HG03571 (cell line): ENCODE results near the gene LSR.

Experiments
- ATAC-seq: cut with Tn5 transposase; IDR thresholded peaks from one replicate; pipeline ENCODE4 v1.9.1; 2021; ENCODE audit not compliant: unreplicated experiment

LSR gene

DNA sequence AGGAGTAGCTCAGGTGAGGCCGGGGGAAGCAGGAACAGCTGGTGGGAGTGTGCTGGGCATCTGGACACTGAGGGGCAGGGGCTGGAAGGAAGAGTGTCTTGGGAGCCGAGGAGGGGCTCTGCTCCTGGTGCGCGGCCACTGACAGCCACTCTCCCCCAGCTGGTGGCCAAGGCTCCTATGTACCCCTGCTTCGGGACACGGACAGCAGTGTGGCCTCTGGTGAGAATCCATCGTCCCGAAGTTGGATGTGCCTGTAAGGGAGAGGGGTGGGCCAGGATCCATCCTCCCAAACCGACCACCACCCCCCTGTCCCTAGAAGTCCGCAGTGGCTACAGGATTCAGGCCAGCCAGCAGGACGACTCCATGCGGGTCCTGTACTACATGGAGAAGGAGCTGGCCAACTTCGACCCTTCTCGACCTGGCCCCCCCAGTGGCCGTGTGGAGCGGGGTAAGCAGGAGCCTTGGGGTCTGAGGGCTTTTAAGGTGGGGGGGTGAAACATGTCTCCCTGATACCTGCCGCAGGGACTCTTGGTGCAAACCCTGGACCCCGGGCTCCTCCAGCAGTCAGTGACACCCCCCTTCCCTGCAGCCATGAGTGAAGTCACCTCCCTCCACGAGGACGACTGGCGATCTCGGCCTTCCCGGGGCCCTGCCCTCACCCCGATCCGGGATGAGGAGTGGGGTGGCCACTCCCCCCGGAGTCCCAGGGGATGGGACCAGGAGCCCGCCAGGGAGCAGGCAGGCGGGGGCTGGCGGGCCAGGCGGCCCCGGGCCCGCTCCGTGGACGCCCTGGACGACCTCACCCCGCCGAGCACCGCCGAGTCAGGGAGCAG, 17.9 kb downstream of the LSR start:
- no peak for ATAC-seq

DNA sequence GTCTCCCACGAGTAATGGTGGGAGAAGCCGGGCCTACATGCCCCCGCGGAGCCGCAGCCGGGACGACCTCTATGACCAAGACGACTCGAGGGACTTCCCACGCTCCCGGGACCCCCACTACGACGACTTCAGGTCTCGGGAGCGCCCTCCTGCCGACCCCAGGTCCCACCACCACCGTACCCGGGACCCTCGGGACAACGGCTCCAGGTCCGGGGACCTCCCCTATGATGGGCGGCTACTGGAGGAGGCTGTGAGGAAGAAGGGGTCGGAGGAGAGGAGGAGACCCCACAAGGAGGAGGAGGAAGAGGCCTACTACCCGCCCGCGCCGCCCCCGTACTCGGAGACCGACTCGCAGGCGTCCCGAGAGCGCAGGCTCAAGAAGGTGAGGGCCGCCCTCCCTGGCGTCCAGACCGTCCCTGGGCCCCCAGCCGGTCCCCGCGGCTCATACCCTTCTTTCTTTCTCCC, 18.6 kb downstream of the LSR start:
- ATAC-seq: no peak

DNA sequence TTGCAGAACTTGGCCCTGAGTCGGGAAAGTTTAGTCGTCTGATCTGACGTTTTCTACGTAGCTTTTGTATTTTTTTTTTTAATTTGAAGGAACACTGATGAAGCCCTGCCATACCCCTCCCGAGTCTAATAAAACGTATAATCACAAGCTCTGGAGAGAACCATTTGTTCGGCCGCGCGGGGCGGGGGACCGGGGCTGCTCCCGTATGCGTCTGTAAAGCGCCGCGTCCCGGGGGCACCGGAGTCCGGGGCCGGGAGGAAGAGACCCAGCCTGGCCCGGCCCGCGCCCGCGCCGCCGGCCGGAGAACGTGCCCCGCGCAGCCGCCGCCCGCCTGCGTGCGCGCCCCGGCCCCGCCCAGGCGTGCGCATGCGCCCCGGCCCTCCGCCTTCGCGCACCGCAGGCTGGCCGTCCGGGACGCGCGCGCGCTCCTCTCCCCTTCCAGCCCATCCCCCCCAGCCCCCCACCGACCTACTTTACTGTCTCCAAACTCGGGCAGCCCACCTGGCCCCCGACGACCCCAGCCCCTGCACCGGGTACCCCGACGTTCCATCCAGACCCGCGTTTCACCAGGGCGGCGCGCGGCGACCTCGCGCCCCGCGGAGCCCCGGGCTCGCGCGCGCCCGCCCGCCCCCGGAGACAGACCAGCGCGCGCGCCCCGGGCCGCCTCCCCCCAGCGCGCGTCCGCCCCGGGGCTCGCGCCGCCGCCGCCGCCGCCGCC, 19.2 kb downstream of the LSR start:
- peak; percentile 34 for ATAC-seq

DNA sequence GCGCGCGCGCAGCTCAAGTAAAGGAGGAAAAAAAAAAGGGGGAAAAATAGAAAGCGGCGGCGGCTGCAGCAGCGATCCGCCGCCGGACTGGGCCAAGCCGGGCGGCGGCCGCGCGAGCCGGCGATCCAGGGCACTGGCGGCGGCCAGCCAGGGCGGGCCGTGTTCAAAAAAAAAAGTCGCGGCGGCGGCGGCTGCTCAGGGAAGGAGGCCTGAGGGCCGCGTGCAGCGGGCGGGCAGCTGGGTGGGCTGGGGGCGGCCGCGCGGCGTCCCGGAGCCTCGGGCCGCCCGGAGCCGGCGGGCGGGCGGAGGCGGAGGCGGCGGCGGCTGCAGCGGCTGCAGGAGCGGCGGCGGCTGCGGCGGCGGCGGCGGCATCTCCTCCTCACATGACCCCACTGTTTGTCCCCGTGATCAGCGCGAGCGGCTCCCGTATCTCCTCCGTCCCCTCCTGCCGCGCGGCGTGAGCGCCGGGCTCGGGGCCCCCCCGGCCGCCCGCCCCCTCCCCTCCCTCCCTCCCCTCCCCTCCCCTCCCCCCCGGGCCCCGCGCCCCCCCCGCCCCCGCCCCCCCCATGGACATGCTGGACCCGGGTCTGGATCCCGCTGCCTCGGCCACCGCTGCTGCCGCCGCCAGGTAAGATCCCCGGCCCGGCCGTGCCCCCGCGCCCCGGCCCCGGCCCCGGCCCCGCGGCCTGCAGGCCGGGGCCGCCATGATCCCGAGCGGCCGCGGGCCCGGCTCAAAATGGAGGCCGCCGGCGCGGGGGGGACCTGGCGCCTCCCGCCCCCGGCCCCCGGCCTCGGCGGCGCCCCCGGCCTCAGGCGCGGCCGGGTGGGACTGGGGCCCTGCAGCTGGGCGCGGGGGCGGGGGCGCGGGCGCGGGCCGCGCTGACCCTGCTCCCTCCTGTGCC, 20.0 kb downstream of the LSR start, which contains the start of gene USF2:
TSS of gene USF2 (plus strand) at position 427 of the 902 bp plus-strand sequence. CDS start at position 567, 140 bp downstream.
- ATAC-seq: peak; percentile 22

DNA sequence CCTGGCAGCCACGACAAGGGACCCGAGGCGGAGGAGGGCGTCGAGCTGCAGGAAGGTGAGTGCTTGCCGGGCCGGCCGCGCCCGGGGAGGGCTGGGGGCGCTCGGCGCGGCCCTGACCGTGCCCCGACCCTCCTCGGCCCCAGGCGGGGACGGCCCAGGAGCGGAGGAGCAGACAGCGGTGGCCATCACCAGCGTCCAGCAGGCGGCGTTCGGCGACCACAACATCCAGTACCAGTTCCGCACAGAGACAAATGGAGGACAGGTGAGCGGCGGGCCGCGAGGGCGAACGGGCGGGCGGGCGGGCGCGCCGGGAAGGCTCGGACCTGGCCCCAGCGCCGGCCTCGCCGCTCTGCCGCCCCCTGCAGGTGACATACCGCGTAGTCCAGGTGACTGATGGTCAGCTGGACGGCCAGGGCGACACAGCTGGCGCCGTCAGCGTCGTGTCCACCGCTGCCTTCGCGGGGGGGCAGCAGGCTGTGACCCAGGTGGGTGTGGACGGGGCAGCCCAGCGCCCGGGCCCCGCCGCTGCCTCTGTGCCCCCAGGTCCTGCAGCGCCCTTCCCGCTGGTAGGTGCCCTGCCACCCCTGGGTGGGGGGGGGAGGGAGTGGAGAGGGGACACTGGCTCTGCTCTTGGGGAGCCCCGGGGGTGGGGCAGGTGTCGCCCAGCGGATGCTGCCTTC, 20.8 kb downstream of the LSR start:
- peak; percentile 44 for ATAC-seq

DNA sequence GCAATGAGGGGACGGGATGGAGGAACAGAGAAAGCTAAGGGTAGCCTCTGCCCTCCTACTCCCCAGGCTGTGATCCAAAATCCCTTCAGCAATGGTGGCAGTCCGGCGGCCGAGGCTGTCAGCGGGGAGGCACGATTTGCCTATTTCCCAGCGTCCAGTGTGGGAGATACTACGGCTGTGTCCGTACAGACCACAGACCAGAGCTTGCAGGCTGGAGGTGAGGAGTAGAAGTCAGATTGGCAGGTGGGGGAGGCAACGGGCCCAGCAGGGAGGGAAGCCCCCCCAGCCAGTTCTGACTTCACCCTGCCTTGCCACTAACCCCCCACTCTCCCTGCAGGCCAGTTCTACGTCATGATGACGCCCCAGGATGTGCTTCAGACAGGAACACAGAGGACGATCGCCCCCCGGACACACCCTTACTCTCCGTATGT, 21.6 kb downstream of the LSR start:
- no peak for ATAC-seq

DNA sequence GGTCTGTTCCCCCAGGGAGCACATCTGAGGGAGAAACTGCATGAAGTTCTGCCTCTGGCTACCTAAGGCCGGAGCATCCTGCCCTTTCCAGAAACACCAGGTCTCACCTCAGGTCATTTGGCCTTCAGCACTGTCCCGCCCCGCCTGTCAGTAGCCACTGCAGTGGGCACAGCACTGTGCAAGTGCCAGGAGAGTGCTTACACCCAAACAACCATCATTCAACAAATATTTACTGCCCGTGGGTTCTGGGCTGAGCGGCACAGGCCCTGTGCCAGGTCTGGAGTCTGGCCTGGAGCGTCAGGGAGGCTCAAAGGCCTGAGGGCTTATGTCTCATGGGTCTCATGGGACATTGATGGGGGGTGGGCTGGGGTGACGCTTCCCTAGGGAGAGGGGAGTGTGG, 22.7 kb downstream of the LSR start:
- no peak for ATAC-seq

DNA sequence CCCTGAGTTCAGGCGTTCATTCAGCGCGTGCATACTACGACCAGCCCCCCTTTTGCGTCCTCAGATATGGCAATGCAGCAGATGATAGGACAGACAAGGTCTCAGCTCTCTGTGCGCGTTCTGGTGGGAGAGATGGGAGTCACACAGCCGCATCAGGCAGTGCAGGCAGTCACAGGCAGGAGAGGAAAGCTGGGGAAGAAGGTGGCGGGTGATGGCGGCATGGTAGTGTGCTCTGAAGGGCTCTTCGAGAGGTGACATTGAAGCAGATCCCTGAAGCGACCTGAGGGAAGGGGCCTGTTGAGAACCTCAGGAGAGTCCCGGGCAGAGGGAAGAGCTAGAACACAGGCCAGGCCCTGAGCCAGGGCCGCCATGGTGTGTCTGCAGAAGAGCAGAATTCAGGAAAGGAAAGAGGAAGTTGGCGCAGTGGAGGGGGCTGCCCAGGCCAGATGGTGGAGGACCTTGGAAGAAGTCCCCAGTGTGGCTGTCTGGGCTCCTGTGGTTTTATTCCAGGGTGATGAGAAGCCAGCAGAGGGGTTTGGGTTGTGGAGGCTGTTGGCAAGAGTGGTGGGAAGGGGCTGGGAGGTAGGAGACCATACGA, 23.4 kb downstream of the LSR start:
- ATAC-seq: no peak

DNA sequence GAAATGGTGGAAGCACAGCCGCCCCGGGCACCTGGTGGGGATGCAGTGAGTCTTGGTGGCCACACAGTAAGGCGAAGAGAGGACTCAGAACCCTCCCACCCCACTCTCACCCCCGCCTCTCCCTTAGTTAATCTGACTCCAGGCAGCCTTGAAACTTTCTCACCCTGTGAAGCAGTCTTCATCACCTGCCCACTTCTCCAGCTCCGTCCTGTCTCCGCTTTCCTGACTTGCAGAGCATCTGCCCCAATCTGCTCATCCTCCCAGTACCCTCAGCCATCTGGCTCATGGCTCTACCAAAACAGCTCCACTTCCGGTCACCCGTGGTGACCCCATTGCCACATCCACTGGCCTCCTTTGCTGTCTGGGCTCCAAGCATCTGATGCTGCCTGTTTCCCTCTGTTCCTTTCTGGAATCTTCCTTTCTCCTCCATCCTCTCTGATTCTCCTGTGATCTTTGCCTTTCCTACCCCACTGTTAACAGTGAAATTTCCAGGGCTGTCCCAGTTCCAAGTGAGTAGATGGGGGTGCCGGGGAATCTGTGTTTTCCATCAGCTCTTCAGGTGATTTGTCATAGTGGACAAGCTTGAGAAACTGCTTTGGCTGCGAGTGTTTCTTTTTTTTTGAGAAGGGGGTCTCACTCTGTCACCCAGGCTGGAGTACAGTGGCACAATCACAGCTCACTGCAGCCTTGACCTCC, 24.3 kb downstream of the LSR start:
- ATAC-seq: no peak

DNA sequence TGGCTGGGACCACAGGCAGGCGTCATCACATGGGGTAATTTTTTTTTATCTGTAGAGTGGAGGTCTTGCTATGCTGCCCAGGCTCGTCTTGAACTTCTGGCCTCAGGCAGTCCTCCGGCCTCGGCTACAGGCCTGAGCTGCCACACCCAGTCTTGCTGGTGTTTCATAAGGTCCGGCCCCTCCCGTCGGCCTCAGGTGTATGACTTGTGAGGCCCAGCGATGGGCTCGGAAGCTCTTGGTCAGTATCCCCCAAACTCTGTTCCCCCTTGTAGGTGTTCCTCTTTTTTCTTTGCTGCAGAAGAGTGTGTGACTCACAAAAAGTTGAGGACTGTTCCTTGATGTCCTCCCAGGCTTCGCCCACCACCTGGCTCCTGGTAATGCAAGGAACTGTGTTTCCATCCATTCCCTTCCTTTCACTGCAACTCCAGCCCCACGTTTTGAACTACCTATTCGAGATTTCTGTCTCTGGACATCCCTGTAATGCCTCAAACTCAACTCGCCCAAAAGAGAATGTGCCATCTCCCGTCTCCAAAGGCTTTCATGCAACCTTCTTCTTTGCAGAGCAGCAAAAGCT, 25.0 kb downstream of the LSR start:
- no peak for ATAC-seq

DNA sequence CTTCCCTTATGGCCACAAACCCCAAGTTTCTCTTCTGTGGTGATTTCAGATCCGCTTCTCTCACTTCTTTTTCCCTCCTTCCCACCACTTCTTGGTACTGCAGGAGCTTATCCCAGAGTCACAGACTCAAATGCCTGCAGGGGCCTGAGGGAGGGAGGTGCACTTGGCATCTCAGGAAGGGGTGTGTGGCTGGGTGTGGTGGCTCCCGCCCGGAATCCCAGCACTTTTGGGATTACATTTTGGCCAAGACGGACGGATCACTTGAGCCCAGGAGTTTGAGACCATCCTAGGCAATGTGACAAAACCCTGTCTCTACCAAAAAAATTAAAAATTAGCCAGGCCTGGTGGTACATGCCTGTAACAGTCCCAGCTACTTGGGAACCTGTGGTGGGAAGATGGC, 25.5 kb downstream of the LSR start:
- ATAC-seq: no peak

DNA sequence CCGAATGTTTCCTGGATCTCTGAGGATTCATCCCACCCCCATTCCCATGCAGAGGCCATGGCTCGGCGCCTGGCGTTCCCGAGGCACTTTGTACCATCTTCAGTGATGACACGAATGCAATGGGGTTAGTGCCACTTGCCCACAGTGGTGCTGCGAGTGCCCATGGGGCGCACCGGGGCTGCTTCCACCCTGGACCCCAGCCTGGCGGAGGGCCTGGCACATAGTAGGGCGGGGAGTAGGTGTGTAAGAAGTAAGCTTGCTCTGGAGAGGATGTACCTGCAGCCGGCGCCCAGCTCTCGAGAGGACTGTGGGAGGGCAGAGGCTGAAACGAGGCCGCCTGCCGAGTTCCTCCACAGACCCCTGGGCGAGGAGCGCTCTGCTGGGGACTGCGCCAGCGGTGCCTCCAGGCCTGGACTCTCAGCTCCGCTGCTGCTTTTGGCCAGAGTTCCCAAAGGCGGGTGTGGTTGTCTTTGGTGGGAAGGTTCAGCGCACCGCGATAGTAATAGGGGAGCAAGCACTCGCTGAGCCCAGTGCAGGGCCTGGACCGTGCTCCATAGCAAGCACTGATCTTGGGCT, 28.0 kb downstream of the LSR start:
- ATAC-seq: no peak

DNA sequence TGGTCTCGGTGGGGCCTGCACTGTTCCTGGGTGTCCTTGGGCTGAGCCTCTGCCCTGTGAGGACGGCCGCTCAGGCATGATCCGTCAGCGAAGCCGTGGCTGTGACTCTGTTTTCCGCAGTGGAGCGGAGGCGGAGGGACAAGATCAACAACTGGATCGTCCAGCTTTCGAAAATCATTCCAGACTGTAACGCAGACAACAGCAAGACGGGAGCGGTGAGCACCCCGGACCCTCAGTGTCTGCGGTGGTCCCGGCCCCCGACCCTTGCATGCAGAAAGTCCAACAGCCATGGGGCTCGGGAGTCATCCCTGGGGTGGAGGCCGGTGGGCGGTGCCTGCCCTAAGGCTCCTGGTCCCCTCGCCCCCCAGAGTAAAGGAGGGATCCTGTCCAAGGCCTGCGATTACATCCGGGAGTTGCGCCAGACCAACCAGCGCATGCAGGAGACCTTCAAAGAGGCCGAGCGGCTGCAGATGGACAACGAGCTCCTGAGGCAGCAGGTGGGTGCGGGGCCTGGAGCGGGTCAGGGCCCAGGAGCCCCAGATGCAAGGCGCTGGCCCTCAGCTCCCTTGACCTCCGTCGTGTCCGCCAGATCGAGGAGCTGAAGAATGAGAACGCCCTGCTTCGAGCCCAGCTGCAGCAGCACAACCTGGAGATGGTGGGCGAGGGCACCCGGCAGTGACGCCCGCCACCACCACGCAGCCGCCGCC, 29.9 kb downstream of the LSR start:
- no peak for ATAC-seq

DNA sequence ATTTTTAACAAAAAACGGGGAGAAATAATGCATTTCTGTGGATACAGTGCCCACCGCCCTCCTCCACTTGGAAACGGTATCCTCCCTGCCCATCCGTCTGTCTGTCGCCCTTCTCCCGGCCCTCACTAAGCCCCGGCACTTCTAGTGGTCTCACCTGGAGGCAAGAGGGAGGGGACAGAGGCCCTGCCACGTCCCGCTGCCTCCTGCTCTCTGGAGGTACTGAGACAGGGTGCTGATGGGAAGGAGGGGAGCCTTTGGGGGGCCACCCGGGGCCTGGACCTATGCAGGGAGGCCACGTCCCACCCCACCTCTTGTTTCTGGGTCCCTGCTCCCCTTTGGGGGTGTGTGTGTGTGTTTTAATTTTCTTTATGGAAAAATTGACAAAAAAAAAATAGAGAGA, 30.6 kb downstream of the LSR start:
- ATAC-seq: no peak

DNA sequence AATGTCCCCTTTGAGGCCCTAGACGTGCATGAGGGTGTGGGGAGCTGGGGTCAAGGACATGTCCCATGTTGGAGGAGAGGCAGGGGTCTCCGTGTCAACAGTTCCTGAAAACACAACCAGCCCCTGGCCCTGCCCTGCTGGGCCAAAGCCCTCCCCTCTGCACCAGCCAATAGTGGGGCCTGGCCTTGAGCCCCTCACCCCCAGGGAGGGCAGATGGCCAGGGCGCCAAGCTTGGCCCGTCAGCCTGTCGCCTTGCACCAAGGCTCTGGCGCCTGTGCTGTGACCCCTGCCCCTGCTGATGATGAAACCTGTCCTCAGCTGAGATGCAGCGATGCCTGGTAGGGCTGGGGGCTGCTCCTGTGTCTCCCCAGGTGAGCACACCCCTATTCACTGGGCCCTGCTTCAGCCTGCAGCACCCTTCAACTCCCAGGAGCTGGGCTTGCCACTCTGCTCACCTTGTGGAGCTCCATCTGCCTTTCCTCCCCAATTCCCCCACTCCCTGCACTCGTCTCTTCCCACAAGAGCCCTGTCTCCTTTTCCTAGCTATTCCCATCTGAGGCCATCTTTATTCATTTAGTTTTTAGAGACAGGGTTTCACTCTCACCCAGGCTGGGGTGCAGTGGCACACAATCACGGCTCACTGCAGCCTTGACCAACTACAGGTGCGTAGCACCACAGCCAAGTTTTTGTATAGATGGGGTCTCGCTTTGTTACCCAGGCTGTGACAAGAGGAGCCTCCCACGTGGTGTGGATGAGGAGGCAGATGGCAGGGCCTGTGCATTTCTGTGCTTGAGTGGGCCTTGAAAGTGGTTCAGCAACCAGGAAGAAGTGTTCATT, 31.4 kb downstream of the LSR start:
- no peak for ATAC-seq

DNA sequence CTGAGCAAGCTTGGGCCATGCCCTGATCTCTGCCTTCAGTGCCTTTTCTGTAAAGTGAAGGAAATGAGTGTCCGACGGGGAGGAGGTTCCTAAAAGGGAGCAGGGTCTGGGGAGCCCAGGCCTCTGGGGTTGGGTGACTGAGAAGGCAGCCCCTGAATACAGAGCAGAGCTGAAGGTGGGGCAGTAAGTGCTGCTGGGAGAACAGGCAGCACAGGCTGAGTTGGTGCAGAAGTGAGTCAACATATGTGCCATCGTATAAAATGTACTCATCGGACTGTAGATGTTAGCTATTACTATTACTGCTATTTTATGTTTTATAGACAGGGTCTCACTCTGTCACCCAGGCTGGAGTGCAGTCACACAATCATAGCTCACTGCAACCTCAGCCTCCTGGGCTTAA, 32.5 kb downstream of the LSR start:
- no peak for ATAC-seq
